HG02885 (cell line): ENCODE data around the gene RRAS2.
"Not testable (repeated sequence)": the region's sequence is repeated elsewhere in the genome, so short reads cannot be mapped to it uniquely, and the experiment has no call there.

Experiments used
- ATAC-seq: cut with Tn5 transposase; IDR thresholded peaks from one replicate; pipeline ENCODE4 v1.9.1; 2021; ENCODE audit warnings: mild to moderate bottlenecking; ENCODE audit not compliant: unreplicated experiment, poor library complexity

The RRAS2 gene

GRCh38 chr11:14373941-14374646 is 15.1 kb upstream of the RRAS2 start:
- ATAC-seq = no peak

GRCh38 chr11:14372011-14372410 is 13.0 kb upstream of the RRAS2 start:
- ATAC-seq = no peak

- no peak for ATAC-seq
These were observed 12.3 kb upstream of the RRAS2 start for GRCh38 chr11:14371249-14371648.

GRCh38 chr11:14370496-14370895 is 11.5 kb upstream of the RRAS2 start:
- no peak for ATAC-seq

GRCh38 chr11:14369598-14369997 is 10.6 kb upstream of the RRAS2 start:
- ATAC-seq = no peak

GRCh38 chr11:14366936-14367335 is 8.0 kb upstream of the RRAS2 start:
- ATAC-seq = no peak

GRCh38 chr11:14364322-14364721 is 5.3 kb upstream of the RRAS2 start:
- no peak for ATAC-seq

- ATAC-seq = no peak
These were observed 3.6 kb upstream of the RRAS2 start for GRCh38 chr11:14362611-14363010.

- ATAC-seq = no peak
These were observed 3.0 kb upstream of the RRAS2 start for GRCh38 chr11:14361951-14362350.

- ATAC-seq = no peak
These were observed 2.0 kb upstream of the RRAS2 start for GRCh38 chr11:14360976-14361375.

GRCh38 chr11:14359501-14360031 is 583 bp upstream of the RRAS2 start:
- ATAC-seq = no peak

- peak; percentile 51 for ATAC-seq
These were observed 878 bp downstream of the RRAS2 start for GRCh38 chr11:14357881-14358728.

- no peak for ATAC-seq
These were observed 2.6 kb downstream of the RRAS2 start for GRCh38 chr11:14356342-14356741.

- not testable (repeated sequence) for ATAC-seq
These were observed 4.4 kb downstream of the RRAS2 start for GRCh38 chr11:14354604-14355003.

GRCh38 chr11:14350716-14351238 is 8.2 kb downstream of the RRAS2 start:
- no peak for ATAC-seq

- no peak for ATAC-seq
These were observed 8.8 kb downstream of the RRAS2 start for GRCh38 chr11:14350215-14350614.

GRCh38 chr11:14347991-14348390 is 11.0 kb downstream of the RRAS2 start:
- ATAC-seq = no peak

GRCh38 chr11:14347494-14347893 is 11.5 kb downstream of the RRAS2 start:
- no peak for ATAC-seq

- no peak for ATAC-seq
These were observed 12.6 kb downstream of the RRAS2 start for GRCh38 chr11:14346303-14346955.

- ATAC-seq = no peak
These were observed 13.3 kb downstream of the RRAS2 start for GRCh38 chr11:14345668-14346067.

GRCh38 chr11:14345016-14345415 is 14.0 kb downstream of the RRAS2 start:
- not testable (repeated sequence) for ATAC-seq
